HG03442 (cell line): ENCODE measurements around the gene RNF166.

ENCODE experiments used
- ATAC-seq: cut with Tn5 transposase; IDR thresholded peaks from one replicate; pipeline ENCODE4 v1.9.1; 2021; ENCODE audit warnings: mild to moderate bottlenecking, moderate library complexity; ENCODE audit not compliant: unreplicated experiment

Gene RNF166

DNA sequence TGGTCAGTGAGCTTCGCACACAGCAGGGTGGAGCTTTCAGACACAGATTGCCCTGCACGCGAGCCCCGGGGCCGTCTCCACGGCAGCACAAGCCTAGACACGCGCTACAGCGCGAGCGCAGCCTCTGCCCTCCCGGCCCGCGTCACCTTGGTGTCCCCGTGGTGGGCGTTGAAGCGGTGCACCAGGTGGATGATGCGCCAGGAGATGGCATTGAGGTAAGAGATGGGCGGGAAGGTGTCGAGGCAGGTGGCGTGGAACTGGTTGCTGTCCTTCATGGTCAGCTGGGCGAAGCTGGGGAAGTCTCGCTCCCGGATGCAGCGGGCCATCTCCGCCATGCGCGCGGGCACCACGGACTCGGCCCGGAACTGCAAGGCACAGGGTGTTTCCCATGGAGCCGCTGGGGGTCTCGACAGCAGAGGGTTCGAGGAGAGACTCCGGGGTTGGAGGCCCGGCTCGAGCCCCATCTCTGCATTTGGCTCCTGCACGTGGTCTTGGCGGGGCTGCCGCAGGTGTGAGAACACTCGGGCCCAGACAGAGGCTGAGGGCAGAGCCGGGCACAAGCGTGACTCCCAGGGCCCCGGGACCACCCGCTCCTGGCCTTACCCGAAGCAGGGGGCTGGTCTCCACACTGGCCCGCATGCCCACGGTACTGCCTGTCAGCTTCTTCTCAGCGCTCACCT lies 51.0 kb downstream of the RNF166 start:
- ATAC-seq, result no peak

DNA sequence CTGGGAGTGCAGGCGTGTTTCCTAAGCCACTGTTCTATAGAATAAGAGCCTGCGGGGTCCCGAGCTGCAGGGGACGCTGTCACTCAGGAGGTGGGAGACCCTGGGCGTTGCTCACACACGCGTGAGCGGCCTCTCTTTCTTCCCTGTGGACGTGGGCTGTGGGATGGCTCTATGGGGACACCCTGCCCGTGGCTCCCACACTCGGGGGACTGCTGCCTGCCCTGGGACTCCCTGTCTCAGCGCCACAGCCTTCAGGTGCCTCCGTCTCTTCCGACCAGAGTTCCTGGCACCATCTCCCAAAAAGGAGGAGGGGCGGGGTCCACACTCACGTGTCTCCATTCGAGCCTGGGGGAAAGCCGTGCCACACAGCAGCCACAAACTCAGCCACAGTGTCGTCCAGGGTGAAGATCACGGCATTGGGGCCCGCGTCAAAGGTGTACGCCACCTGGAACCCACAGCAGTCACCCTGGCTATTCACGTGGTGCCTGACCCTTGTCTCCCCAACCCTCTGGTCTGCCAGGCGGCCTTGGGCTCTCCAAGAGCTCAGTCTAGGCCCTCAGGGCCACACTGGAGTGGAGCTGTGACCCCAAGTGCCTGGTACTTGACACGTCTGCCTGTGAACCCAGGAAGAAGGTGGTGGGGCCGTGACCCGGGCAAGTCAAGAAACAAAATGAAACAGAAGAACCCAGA lies 51.7 kb downstream of the RNF166 start:
- no peak for ATAC-seq

DNA sequence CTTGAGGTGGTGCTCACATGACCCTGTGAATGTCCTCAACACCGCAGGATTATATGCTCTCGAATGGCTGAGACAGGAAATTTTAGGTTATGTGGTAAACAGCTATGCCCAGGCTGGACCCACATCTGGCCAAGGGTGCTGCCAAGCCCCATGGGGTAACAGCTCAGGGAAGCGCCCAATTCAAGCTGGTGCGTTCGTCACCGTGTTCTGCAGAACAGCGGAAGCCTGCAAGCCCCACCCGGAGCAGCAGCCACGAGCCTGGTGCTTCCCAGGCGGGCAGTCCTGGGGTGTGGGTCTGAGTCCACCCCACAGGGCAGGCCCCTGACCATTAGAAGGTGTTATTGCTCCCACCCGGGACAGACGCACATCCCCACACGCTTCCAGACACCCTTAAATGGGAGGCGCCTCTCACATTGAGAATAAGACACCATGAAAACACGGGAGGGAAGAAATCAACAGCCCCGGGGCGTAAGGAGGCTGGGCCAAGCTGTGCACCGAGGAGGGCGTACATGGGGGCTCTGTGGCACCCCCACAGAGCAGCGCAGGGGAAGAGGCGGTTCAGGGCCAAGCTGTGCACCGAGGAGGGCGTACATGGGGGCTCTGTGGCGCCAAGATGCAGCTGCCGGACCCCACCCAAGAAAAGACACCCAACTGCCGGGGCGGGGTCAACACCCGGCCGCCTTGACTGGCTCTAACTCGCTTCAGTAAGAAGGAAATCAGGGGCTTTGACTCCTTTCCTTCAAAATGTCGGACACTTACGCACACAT lies 52.4 kb downstream of the RNF166 start:
- no peak for ATAC-seq

DNA sequence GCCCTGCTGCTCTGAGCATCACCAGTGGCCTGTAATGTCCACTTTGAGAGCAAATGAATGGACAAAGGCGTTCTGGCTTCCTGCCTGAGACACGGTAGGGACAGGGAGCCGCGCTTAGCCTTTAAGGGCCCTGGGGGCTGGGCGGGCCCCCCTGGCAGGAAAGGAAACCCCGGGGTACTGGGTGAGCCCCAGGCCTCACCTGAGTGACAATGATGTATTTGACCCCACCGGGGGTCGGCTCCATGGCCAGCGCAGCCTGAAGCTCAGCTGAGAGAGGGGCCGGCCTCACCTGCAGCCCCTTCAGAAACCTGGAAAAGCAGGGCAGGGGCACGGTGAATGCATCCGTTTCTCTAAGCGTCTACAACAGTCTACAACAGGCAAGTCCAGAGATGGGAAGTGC lies 53.1 kb downstream of the RNF166 start:
- no peak for ATAC-seq

DNA sequence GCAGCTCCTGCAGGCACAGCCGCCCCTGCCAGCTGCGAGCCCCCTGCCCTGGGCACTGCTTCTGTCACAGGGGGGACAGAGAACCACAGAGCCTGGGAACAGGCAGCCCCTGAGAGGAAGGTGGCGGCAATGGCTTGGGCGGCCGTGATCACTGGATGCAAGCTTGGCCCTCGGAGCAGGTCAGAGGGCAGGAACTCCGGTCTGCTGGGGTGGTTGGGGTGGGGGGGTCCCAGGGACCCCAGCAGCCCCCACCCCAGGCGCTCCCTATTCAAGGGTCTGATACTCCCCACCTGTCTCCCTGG lies 53.5 kb downstream of the RNF166 start:
- ATAC-seq, result no peak

DNA sequence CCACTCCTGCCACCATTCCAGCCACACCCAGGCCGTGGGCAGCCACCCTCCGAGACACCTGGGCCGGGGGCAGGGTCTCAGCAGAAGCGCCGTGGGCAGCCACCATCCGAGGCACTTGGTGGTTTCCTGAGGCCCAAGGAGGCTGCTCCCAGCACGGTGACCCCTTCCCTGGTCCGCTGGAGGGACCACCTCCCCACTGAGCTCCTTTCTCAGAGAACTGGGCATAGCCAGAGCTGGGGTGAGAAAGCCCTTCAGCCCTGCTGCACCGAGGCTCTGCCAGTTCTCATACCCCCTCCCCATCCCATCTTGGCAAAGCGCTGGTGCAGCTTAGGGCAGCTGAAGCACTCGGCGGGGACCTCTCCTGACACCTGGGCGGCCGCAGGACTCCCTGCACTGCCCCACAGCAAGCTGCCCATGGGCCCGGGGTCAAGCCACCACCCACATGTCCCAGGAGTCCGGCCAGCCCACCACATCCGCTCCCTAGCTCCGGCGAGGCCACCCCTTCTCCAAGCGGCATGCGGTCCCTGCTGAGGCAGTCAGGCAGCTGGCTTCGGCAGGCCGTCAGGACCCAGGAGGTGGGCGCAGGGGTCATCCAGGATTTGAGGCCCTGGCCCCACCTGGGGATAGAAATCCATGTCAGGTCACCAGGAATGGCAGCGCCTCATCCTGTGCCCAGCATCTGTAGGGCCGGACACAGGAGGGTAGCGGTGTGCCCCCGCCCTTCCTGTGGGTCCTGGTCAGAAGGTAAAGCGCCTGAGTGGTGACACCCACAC lies 54.0 kb downstream of the RNF166 start:
- ATAC-seq, result no peak

DNA sequence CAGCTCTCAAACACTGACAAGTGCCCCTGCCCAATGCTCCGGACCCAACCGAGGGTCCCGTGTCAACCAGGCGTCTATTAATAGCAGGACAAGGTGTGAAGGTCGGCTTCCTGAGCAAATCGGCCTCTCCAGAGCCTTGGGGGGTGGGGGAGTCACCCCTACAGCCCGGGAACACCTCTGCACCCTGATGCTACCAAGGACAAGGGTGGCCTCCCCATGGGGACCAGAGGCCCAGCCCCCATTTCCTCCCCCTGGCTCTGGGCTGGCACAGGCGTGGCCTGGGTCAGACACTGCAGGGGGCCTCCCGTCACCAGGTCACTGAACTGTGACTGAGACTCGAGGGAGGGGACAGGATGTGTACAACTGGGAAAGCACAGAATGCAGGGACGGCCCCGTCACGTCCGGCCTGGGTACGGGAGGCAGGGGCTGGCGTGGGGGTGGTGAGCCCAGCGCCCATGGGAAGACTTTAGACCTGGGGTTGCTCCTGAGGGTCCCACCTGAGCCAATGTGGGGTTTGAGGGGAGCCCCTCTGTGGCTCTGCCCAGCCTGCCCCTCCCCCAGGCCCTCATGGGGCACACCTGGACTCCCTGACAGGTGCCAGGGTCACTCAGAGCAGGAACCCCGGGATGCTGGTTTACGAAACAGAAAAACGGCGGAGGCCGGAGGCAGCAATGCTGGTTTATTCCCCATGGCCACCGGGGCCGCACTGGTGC lies 54.8 kb downstream of the RNF166 start:
- peak; percentile 68 for ATAC-seq

DNA sequence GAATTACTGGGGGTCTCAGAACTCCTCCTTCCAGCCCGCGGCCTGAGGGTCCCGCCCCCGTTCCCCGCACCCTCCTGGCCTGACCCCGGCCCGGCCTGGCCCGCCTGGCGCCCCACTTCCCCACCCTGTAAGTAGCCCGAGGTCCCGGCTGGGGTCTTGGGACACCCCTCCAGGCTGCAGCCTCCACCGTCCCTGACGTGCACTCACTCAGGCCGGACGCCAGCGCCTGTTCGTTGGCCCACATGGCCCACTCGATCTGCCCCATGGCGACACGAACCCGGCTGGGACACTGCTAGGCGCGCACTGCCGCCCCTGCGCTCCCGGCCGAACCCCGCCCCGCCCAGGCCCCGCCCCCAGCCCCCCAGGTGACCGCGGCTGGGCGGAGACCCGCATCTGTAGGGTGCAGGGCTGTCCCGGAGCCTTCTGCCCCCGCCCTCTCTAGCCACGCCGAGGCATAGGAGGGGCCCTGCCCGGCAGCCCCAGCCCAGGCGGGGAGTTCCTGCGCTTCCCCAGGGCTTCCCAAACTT lies 55.4 kb downstream of the RNF166 start, which contains the start of gene CYBA:
Gene CYBA (minus strand): TSS at position 305 of the 527 bp plus-strand sequence. CDS start 40 bp downstream, at position 265.
- ATAC-seq, result peak; percentile 61

DNA sequence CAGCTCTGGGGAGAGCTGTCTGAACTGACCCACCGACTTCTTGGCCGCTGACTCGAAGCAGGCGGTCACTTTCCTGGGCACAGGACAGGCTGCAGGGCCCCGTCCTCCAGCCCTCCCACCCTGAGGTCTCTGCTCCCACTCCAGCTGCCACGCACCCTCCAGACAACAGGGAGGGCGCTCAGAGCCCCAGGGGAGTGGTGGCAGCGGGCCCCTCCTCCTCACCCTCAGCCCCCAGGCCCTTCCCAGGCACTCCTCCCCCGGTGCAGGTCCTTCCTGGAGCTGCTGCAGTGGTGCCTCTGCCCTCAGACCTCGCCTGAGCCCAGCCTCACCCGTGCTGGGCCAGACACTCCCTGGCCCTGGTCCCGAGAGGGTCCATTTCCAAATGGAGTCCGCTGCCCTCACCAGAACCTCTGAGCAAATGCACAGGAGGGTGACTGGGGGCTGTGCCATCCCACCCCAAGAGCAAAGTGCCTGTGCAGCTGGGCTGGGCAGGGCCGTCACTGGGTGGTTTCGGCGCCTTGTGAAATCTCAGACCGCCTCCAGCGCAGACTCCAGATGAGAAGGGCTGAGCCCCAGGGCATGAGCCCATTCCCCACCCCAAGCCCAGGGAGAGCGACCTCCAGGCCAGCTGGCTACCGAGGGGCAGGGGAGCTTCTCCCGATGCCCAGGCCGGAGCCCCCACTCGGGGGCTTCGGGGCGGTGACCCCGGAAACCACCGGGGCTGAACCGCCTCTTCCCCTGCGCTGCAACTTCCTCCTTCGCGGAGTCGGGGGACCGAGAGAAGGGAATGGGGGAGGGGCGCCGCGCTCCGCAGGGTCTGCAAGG lies 56.1 kb downstream of the RNF166 start:
- peak; percentile 6 for ATAC-seq

DNA sequence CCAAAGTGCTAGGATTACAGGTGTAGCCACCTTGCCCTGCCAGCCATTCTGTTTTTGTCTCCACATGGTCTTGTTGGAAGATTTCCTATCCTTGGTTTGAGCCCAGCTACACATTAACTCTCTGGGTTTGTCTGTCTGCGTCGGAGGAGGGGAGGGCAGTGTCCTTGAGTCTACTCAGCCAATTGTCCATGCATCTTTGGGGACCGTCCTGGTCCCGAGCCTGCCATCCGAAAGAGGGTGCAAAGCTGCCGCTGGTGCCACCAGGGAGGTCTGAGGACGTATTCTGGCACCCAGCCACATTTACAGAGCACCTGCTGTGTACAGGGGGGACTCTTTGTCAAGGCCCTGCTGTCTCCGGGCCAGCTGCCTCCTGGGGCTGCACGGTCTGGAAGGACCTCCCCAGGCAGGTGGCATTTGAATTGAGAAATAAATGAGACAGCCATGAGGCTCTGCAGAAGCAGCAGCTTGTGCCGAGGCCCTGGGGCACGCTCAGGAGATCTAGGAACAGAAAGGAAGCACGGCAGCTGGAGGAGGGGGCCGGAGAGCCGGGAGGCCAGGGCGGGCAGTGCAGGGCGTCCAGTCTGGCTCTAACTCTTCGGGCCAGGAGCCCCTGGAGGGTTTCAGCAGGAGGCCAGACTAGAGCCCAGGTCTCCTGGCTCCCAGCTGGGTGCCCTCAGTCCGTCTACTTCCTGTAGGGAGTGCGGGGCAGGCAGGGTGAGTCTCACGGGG lies 56.8 kb downstream of the RNF166 start:
- ATAC-seq, result no peak

DNA sequence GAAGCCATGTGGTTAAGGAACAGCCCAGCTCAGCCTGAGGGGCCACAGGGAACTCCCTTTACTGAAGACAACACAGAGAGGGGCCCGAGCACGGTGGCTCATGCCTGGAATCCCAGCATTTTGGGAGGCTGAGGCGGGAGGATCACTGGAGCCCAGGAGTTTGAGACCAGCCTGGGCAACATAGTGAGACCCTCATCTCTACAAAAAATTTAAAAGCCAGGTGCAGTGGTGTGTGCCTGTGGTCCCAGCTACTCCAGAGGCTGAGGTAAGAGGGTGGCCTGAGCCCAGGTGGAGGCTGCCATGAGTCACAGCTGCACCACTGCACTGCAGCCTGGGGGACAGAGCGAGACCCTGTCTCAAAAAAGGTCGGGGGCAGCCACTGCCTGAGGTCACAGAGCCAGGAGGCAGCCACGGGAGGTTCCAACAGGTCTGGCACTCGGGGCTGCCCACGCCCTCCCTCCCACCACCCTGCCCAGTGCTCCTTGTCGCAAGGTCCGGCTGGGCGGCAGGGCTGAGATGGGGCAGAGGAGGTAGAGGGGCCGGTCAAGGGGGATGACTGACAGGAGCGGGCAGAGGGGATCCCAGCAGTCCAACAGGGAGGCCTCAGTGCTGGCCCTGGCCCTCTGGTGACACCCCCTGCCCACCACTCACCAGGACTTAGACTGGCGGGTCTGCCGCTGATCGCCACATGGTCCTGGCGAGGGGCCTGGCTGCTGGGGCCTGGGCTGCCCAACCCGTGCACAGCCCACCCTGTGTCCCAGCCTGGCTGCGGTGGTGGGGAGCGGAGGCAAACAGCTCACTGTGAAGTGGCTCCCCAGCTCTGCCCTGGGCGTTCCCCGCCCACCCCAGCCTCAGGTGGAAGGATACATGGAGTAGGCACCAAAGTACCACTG lies 58.8 kb downstream of the RNF166 start:
- ATAC-seq, result no peak
